Loucy (cell line): ENCODE data around the gene KCNMA1.

Experiments used
- H2AFZ ChIP-seq: fragments of 200-600 bp; sonication (generic); 2 replicates; pipeline ENCODE4 v1.6.0; 2016; ENCODE audit warnings: antibody characterized with exemption, mild to moderate bottlenecking, low read length, moderate library complexity
- H3F3A ChIP-seq: fragments of 200-600 bp; 2 replicates; pipeline ENCODE4 v1.6.0; 2016; ENCODE audit warnings: antibody characterized with exemption, low read depth, mild to moderate bottlenecking
- H3K27me3 ChIP-seq: fragments of 200-600 bp; sonication (generic); 2 replicates; pipeline ENCODE4 v1.6.1; 2014; ENCODE audit warnings: low read length, mild to moderate bottlenecking; ENCODE audit not compliant: insufficient read depth, poor library complexity, severe bottlenecking
- H3K36me3 ChIP-seq: fragments of 200-600 bp; sonication (generic); 2 replicates; pipeline ENCODE4 v1.6.1; 2016; ENCODE audit warnings: low read length; ENCODE audit not compliant: insufficient read depth
- H3K4me1 ChIP-seq: fragments of 200-600 bp; sonication (generic); 2 replicates; pipeline ENCODE4 v1.5.1; 2014; ENCODE audit warnings: low read length, mild to moderate bottlenecking; ENCODE audit not compliant: insufficient read depth, poor library complexity, severe bottlenecking
- H3K4me2 ChIP-seq: fragments of 200-600 bp; sonication (generic); 2 replicates; pipeline ENCODE4 v1.6.0; 2014; ENCODE audit warnings: antibody characterized with exemption, low read length, low read depth, mild to moderate bottlenecking; ENCODE audit not compliant: poor library complexity, severe bottlenecking
- H3K4me3 ChIP-seq: fragments of 200-600 bp; sonication (generic); 2 replicates; pipeline ENCODE4 v1.5.1; 2014; ENCODE audit warnings: low read length, mild to moderate bottlenecking, mixed read lengths; ENCODE audit not compliant: poor library complexity, severe bottlenecking
- H3K79me2 ChIP-seq: fragments of 200-600 bp; sonication (generic); 2 replicates; pipeline ENCODE4 v1.6.1; 2014; ENCODE audit warnings: low read length; ENCODE audit not compliant: insufficient read depth
- H3K9ac ChIP-seq: fragments of 200-600 bp; sonication (generic); 2 replicates; pipeline ENCODE4 v1.6.0; 2014; ENCODE audit warnings: mild to moderate bottlenecking, low read depth, low read length, moderate library complexity; ENCODE audit not compliant: poor library complexity, severe bottlenecking
- H3K9me2 ChIP-seq: fragments of 200-600 bp; sonication (generic); replicated peaks from 2 replicates; pipeline ENCODE4 v1.6.1; 2016; ENCODE audit warnings: low read depth, low read length, mixed read lengths
- H3K9me3 ChIP-seq: fragments of 200-600 bp; sonication (generic); 2 replicates; pipeline ENCODE4 v1.6.1; 2014; ENCODE audit warnings: mild to moderate bottlenecking, antibody characterized with exemption, low read length, low read depth; ENCODE audit not compliant: insufficient read depth
- H4K20me1 ChIP-seq: fragments of 200-600 bp; sonication (generic); 2 replicates; pipeline ENCODE4 v1.6.0; 2014; ENCODE audit warnings: antibody characterized with exemption, low read length, mild to moderate bottlenecking; ENCODE audit not compliant: insufficient read depth, poor library complexity, severe bottlenecking
- CTCF ChIP-seq: fragments of 200-600 bp; sonication (generic); conservative IDR thresholded peaks from 2 replicates; pipeline ENCODE4 v1.5.1; 2014; ENCODE audit warnings: mild to moderate bottlenecking, antibody characterized with exemption, low read length
- EZH2phosphoT487 ChIP-seq: fragments of 200-600 bp; IDR thresholded peaks from 2 replicates; pipeline ENCODE4 v1.6.1; 2018; ENCODE audit warnings: antibody characterized with exemption, mild to moderate bottlenecking, moderate library complexity, borderline replicate concordance

Gene KCNMA1

GRCh38 chr10:77374189-77374656 is 263.4 kb downstream of the KCNMA1 start:
- Histone ChIP-seq H3K27me3 (no peaks in the 10 kb centered on the region), H3K4me1 (peaks cover 7% of the 10 kb centered on the region), H3K79me2 (no peaks in the 10 kb centered on the region), H4K20me1 (no peaks in the 10 kb centered on the region), H3K4me3 (no peak overlapping the region), H3K4me2 (no peak overlapping the region), H3K9me2 (no peaks in the 10 kb centered on the region), H3F3A (no peaks in the 10 kb centered on the region), H3K9me3 (no peaks in the 10 kb centered on the region), H3K9ac (no peak overlapping the region), H2AFZ (no peak overlapping the region), H3K36me3 (no peaks in the 10 kb centered on the region)
- TF ChIP-seq EZH2phosphoT487 (no peak), CTCF (no peak)

GRCh38 chr10:77371848-77372799 is 265.5 kb downstream of the KCNMA1 start:
- H3K79me2 ChIP-seq, result no peaks in the 10 kb centered on the region
- H3K27me3 ChIP-seq, result no peaks in the 10 kb centered on the region
- no peak overlapping the region for H3K9ac ChIP-seq
- H3K4me1 ChIP-seq, result peaks cover 7% of the 10 kb centered on the region
- H2AFZ ChIP-seq, result no peak overlapping the region
- H3K9me2 ChIP-seq, result no peaks in the 10 kb centered on the region
- H3F3A ChIP-seq, result no peaks in the 10 kb centered on the region
- H3K4me3 ChIP-seq, result no peak overlapping the region
- H3K4me2 ChIP-seq, result no peak overlapping the region
- no peaks in the 10 kb centered on the region for H4K20me1 ChIP-seq
- H3K36me3 ChIP-seq, result no peaks in the 10 kb centered on the region
- TF ChIP-seq EZH2phosphoT487 (no peak), CTCF (no peak)
- peaks cover 8% of the 10 kb centered on the region; the same call in 1 of the 2 replicates for H3K9me3 ChIP-seq

GRCh38 chr10:77371421-77371820 is 266.2 kb downstream of the KCNMA1 start:
- Histone ChIP-seq H3K9me3 (peaks cover 8% of the 10 kb centered on the region; the same call in 1 of the 2 replicates), H3K4me2 (no peak overlapping the region), H3K4me1 (peaks cover 7% of the 10 kb centered on the region), H2AFZ (no peak overlapping the region), H3K4me3 (no peak overlapping the region), H3K36me3 (no peaks in the 10 kb centered on the region), H3F3A (no peaks in the 10 kb centered on the region), H3K79me2 (no peaks in the 10 kb centered on the region), H4K20me1 (no peaks in the 10 kb centered on the region), H3K9me2 (no peaks in the 10 kb centered on the region), H3K27me3 (no peaks in the 10 kb centered on the region), H3K9ac (no peak overlapping the region)
- TF ChIP-seq EZH2phosphoT487, result no peak
- TF ChIP-seq CTCF, result no peak
